ENCODE results near the gene PHACTR4. TPM values are rescaled to one million over a fixed set of nuclear protein-coding genes. Genes with fewer than 3 reads are reported as not detected.
A peak's percentile ranks its signal among the peaks of the same experiment; 100 is the strongest.
"Not testable (repeated sequence)": the region's sequence is repeated elsewhere in the genome, so short reads cannot be mapped to it uniquely, and the experiment has no call there.

The PHACTR4 gene
- polyA plus RNA-seq, 3 donors from 2014 or later, result 4.2 to 22.5 (median 6.9) TPM

- no peaks in the 10 kb centered on the region for H3K9me3 Mint-ChIP-seq
- DNase-seq, result no peak
- peak overlapping the region in 3 of 6 donors; percentile 2 to 19 (median 17) for H3K27ac Mint-ChIP-seq
- peaks cover 0 to 3% (median 0%) of the 10 kb centered on the region in 3 donors for H3K36me3 Mint-ChIP-seq
- peaks cover 0 to 15% of the 10 kb centered on the region in 2 donors for H3K4me1 Mint-ChIP-seq
- H3K27me3 Mint-ChIP-seq (ENCODE audit: low read depth in 3 of 3), result no peaks in the 10 kb centered on the region
- H3K4me3 Mint-ChIP-seq, result no peak overlapping the region
Observed at GRCh38 chr1:28428012-28428411, 58.5 kb downstream of the PHACTR4 start.

- Mint-ChIP-seq H3K4me1 (peaks cover 0 to 15% of the 10 kb centered on the region in 2 donors), H3K4me3 (no peak overlapping the region), H3K36me3 (peaks cover 0 to 3% (median 0%) of the 10 kb centered on the region in 3 donors), H3K27me3 (ENCODE audit: low read depth in 3 of 3) (no peaks in the 10 kb centered on the region), H3K9me3 (no peaks in the 10 kb centered on the region), H3K27ac (no peak overlapping the region)
- DNase-seq, result no peak
Observed at GRCh38 chr1:28428990-28429520, 59.5 kb downstream of the PHACTR4 start.

- no peaks in the 10 kb centered on the region for H3K27me3 Mint-ChIP-seq (ENCODE audit: low read depth in 3 of 3)
- no peak overlapping the region for H3K4me3 Mint-ChIP-seq
- H3K4me1 Mint-ChIP-seq, result peaks cover 9 to 14% of the 10 kb centered on the region in 2 donors
- no peak for DNase-seq
- no peaks in the 10 kb centered on the region for H3K9me3 Mint-ChIP-seq
- no peaks in the 10 kb centered on the region for H3K36me3 Mint-ChIP-seq
- H3K27ac Mint-ChIP-seq, result no peak overlapping the region
Observed at GRCh38 chr1:28436211-28436769, 66.8 kb downstream of the PHACTR4 start.

- Mint-ChIP-seq H3K36me3 (no peaks in the 10 kb centered on the region), H3K4me1 (peaks cover 9 to 14% of the 10 kb centered on the region in 2 donors), H3K9me3 (no peaks in the 10 kb centered on the region), H3K27me3 (ENCODE audit: low read depth in 3 of 3) (no peaks in the 10 kb centered on the region), H3K4me3 (no peak overlapping the region), H3K27ac (peak overlapping the region in 3 of 6 donors; percentile 7 to 46 (median 11))
- DNase-seq, result no peak
Observed at GRCh38 chr1:28437264-28437923, 67.9 kb downstream of the PHACTR4 start.

GRCh38 chr1:28437924-28438699 is 68.6 kb downstream of the PHACTR4 start:
- Mint-ChIP-seq H3K27me3 (ENCODE audit: low read depth in 3 of 3) (no peaks in the 10 kb centered on the region), H3K4me3 (peak overlapping the region in 1 of 5 donors; percentile 21), H3K4me1 (peaks cover 9 to 14% of the 10 kb centered on the region in 2 donors), H3K9me3 (no peaks in the 10 kb centered on the region), H3K27ac (peak overlapping the region in 5 of 6 donors; percentile 7 to 51 (median 30)), H3K36me3 (peaks cover 0 to 4% (median 0%) of the 10 kb centered on the region in 3 donors)
- DNase-seq, result no peak

GRCh38 chr1:28439320-28439719 is 69.8 kb downstream of the PHACTR4 start:
- H3K4me1 Mint-ChIP-seq, result peaks cover 9 to 14% of the 10 kb centered on the region in 2 donors
- no peak overlapping the region for H3K4me3 Mint-ChIP-seq
- no peak for DNase-seq
- no peaks in the 10 kb centered on the region for H3K9me3 Mint-ChIP-seq
- H3K27ac Mint-ChIP-seq, result no peak overlapping the region
- H3K36me3 Mint-ChIP-seq, result peaks cover 0 to 9% (median 4%) of the 10 kb centered on the region in 3 donors
- H3K27me3 Mint-ChIP-seq (ENCODE audit: low read depth in 3 of 3), result peaks cover 0 to 1% (median 0%) of the 10 kb centered on the region in 3 donors

- peaks cover 9 to 14% of the 10 kb centered on the region in 2 donors for H3K4me1 Mint-ChIP-seq
Observed at GRCh38 chr1:28441674-28442073, 72.1 kb downstream of the PHACTR4 start.

GRCh38 chr1:28443550-28443949 is 74.0 kb downstream of the PHACTR4 start:
- peak overlapping the region in 1 of 6 donors; percentile 4 for H3K27ac Mint-ChIP-seq
- peaks cover 0 to 9% (median 4%) of the 10 kb centered on the region in 3 donors for H3K36me3 Mint-ChIP-seq
- H3K4me3 Mint-ChIP-seq, result no peak overlapping the region
- H3K27me3 Mint-ChIP-seq (ENCODE audit: low read depth in 3 of 3), result peaks cover 0 to 1% (median 0%) of the 10 kb centered on the region in 3 donors
- no peaks in the 10 kb centered on the region for H3K9me3 Mint-ChIP-seq
- H3K4me1 Mint-ChIP-seq, result peaks cover 2 to 11% of the 10 kb centered on the region in 2 donors
- no peak for DNase-seq

More at GRCh38 chr1:28441674-28442073, 72.1 kb downstream of the PHACTR4 start:
- Mint-ChIP-seq H3K27ac (no peak overlapping the region), H3K27me3 (ENCODE audit: low read depth in 3 of 3) (peaks cover 0 to 1% (median 0%) of the 10 kb centered on the region in 3 donors), H3K4me3 (no peak overlapping the region), H3K9me3 (no peaks in the 10 kb centered on the region), H3K36me3 (peaks cover 0 to 9% (median 4%) of the 10 kb centered on the region in 3 donors)
- DNase-seq, result no peak

GRCh38 chr1:28447679-28448078 is 78.1 kb downstream of the PHACTR4 start:
- H3K27ac Mint-ChIP-seq, result peak overlapping the region in 1 of 6 donors; percentile 45
- H3K27me3 Mint-ChIP-seq (ENCODE audit: low read depth in 3 of 3), result peaks cover 0 to 1% (median 0%) of the 10 kb centered on the region in 3 donors
- peaks cover 9 to 26% of the 10 kb centered on the region in 2 donors for H3K4me1 Mint-ChIP-seq
- DNase-seq, result no peak
- H3K9me3 Mint-ChIP-seq, result no peaks in the 10 kb centered on the region
- peaks cover 0 to 9% (median 4%) of the 10 kb centered on the region in 3 donors for H3K36me3 Mint-ChIP-seq
- H3K4me3 Mint-ChIP-seq, result no peak overlapping the region

- H3K4me3 Mint-ChIP-seq; H3K36me3 Mint-ChIP-seq; DNase-seq; H3K27me3 Mint-ChIP-seq (ENCODE audit: low read depth in 3 of 3); H3K9me3 Mint-ChIP-seq: not testable (repeated sequence)
- peak overlapping the region in 1 of 6 donors; percentile 70 for H3K27ac Mint-ChIP-seq
- H3K4me1 Mint-ChIP-seq, result peaks cover 9 to 26% of the 10 kb centered on the region in 2 donors
Observed at GRCh38 chr1:28448094-28448611, 78.6 kb downstream of the PHACTR4 start.

GRCh38 chr1:28449904-28450303 is 80.4 kb downstream of the PHACTR4 start:
- no peak overlapping the region for H3K4me3 Mint-ChIP-seq
- H3K9me3 Mint-ChIP-seq, result no peaks in the 10 kb centered on the region
- peaks cover 9 to 26% of the 10 kb centered on the region in 2 donors for H3K4me1 Mint-ChIP-seq
- H3K36me3 Mint-ChIP-seq, result no peaks in the 10 kb centered on the region
- peak overlapping the region; percentile 4 to 82 (median 60) for H3K27ac Mint-ChIP-seq
- H3K27me3 Mint-ChIP-seq (ENCODE audit: low read depth in 3 of 3), result no peaks in the 10 kb centered on the region
- DNase-seq, result peak in 2 of 3 donors; percentile 5 to 6

GRCh38 chr1:28450561-28450960 is 81.0 kb downstream of the PHACTR4 start:
- H3K9me3 Mint-ChIP-seq, result no peaks in the 10 kb centered on the region
- DNase-seq, result no peak
- H3K27ac Mint-ChIP-seq, result peak overlapping the region in 1 of 6 donors; percentile 57
- H3K4me3 Mint-ChIP-seq, result no peak overlapping the region
- H3K4me1 Mint-ChIP-seq, result peaks cover 9 to 29% of the 10 kb centered on the region in 2 donors
- no peaks in the 10 kb centered on the region for H3K27me3 Mint-ChIP-seq (ENCODE audit: low read depth in 3 of 3)
- no peaks in the 10 kb centered on the region for H3K36me3 Mint-ChIP-seq

GRCh38 chr1:28451011-28451410 is 81.5 kb downstream of the PHACTR4 start:
- no peaks in the 10 kb centered on the region for H3K9me3 Mint-ChIP-seq
- H3K36me3 Mint-ChIP-seq, result no peaks in the 10 kb centered on the region
- no peak overlapping the region for H3K4me3 Mint-ChIP-seq
- H3K27me3 Mint-ChIP-seq (ENCODE audit: low read depth in 3 of 3), result no peaks in the 10 kb centered on the region
- peak overlapping the region in 1 of 6 donors; percentile 36 for H3K27ac Mint-ChIP-seq
- no peak for DNase-seq
- peaks cover 10 to 33% of the 10 kb centered on the region in 2 donors for H3K4me1 Mint-ChIP-seq

All from immature natural killer cell (primary cell).